ENCODE measurements around the gene UNKL.
A peak's percentile ranks its signal among the peaks of the same experiment; 100 is the strongest.

UNKL gene

GRCh38 chr16:1378804-1379303, 35.6 kb downstream of the UNKL start (continued):
- no peak for TF ChIP-seq REST (tag by site-specific recombination; IDR thresholded peaks at IDR 0.05)
- TF ChIP-seq ZFP69B (tag by site-specific recombination; IDR thresholded peaks at IDR 0.05), result no peak
- TF ChIP-seq ZNF449 (tag by site-specific recombination; IDR thresholded peaks at IDR 0.05), result no peak; the same call in 1 of the 2 replicates
- peak; percentile 57; the same call in 1 of the 2 replicates for TF ChIP-seq ZNF2 (tag by site-specific recombination; IDR thresholded peaks at IDR 0.05)
- TF ChIP-seq ZNF514 (tag by site-specific recombination; IDR thresholded peaks at IDR 0.05), result no peak
- no peak for TF ChIP-seq RBAK (tag by site-specific recombination; IDR thresholded peaks at IDR 0.05)
- TF ChIP-seq ZNF157 (tag by site-specific recombination; IDR thresholded peaks at IDR 0.05), result no peak
- no peak for TF ChIP-seq PRDM6 (tag by site-specific recombination; IDR thresholded peaks at IDR 0.05)
- TF ChIP-seq ZBTB26 (tag by site-specific recombination; optimal IDR thresholded peaks at IDR 0.05), result no peak
- no peak for TF ChIP-seq OSR2 (tag by site-specific recombination; IDR thresholded peaks at IDR 0.05)
- TF ChIP-seq ZNF311 (tag by site-specific recombination; IDR thresholded peaks at IDR 0.05; ENCODE audit: borderline replicate concordance), result no peak
- no peak for TF ChIP-seq ZNF175 (tag by site-specific recombination; IDR thresholded peaks at IDR 0.05)
- TF ChIP-seq ZBTB11 (tag by site-specific recombination; conservative IDR thresholded peaks at IDR 0.05; ENCODE audit: low read depth), result no peak
- no peak for TF ChIP-seq ZNF37A (tag by site-specific recombination; IDR thresholded peaks at IDR 0.05)
- no peak for TF ChIP-seq ZNF596 (tag by site-specific recombination; IDR thresholded peaks at IDR 0.05)
- no peak for TF ChIP-seq ZNF621 (tag by site-specific recombination; IDR thresholded peaks at IDR 0.05)
- TF ChIP-seq GLI4 (tag by site-specific recombination; IDR thresholded peaks at IDR 0.05), result no peak; the same call in 1 of the 2 replicates
- TF ChIP-seq ZNF768 (tag by site-specific recombination; IDR thresholded peaks at IDR 0.05), result no peak
- TF ChIP-seq ZBTB6 (tag by site-specific recombination; IDR thresholded peaks at IDR 0.05), result no peak
- 0 out of 2 replicates have a peak, but pooled peaks have one; percentile 8 for TF ChIP-seq KLF16 (tag by site-specific recombination; IDR thresholded peaks at IDR 0.05)
- TF ChIP-seq ZNF335 (tag by site-specific recombination; conservative IDR thresholded peaks at IDR 0.05), result peak; percentile 41
- TF ChIP-seq ZNF221 (tag by site-specific recombination; IDR thresholded peaks at IDR 0.05; ENCODE audit: borderline replicate concordance), result no peak
- no peak for TF ChIP-seq ZNF670 (tag by site-specific recombination; IDR thresholded peaks at IDR 0.05; ENCODE audit: low read depth)
- no peak for TF ChIP-seq SALL2 (tag by site-specific recombination; IDR thresholded peaks at IDR 0.05; ENCODE audit: borderline replicate concordance)
- TF ChIP-seq ZNF366 (tag by site-specific recombination; conservative IDR thresholded peaks at IDR 0.05), result no peak
- peak; percentile 52; the same call in 1 of the 2 replicates for TF ChIP-seq ZBTB48 (tag by site-specific recombination; IDR thresholded peaks at IDR 0.05)
- peak; percentile 52; the same call in 1 of the 2 replicates for TF ChIP-seq ZNF394 (tag by site-specific recombination; IDR thresholded peaks at IDR 0.05; ENCODE audit: borderline replicate concordance)
- no peak for TF ChIP-seq ZNF510 (tag by site-specific recombination; IDR thresholded peaks at IDR 0.05; ENCODE audit: insufficient replicate concordance)
